Hypothalamus (tissue), 51 donors: ENCODE measurements around the gene HCN1.
A peak's percentile ranks its signal among the peaks of the same experiment; 100 is the strongest.

Experiments used
- DNase-seq, 51 donors: peaks; one replicate each; lab custom pipeline; 2025; lab: John Stamatoyannopoulos, UW

Gene HCN1

GRCh38 chr5:45696206-45696836 is at the start of gene HCN1:
Gene HCN1 (minus strand): TSS chr5:45696380.
- peak in 48 of 51 donors; percentile 11 to 85 (median 62) for DNase-seq

DNA sequence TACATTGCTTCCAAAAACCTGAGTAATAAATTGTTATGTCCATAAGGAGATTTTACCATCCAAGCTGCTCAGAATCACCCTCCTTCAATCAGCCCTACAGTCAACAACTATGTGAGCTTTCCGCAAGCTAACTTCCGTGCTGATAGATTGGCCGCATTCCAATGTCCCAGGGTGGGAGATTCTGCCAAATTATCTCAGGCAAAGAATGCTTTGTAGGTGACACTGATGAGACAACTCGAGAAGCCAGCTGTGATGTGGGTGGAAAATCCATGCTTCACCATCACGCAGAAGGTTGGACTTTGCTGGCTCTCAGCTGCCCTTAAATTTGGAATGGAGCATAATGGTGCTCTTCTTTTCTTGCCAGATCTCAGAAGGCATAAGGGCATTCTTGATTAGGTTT is 44.9 kb upstream of the HCN1 start:
- peak in 1 of 51 donors; percentile 15 for DNase-seq

- DNase-seq, result peak in 1 of 51 donors; percentile 17
Observed at GRCh38 chr5:45737153-45737552, 41.0 kb upstream of the HCN1 start.

DNA sequence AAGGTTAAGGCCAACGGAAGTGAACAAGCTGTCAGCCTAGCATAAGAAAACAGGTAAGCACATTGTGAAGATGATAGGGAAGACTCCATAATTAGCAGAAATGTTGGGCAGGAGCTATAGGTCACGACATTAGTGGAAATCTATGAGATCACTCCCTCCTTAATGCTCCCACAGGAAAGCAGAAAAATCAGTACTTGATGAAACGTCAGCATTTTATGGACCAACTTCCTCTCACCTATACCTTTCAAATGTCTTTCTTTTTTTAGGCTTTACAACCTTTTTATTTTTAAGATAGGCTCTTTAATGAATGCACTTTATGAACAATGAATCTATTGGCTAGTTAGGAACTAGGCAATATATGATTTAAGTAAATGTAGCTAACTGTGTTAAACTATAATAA is 29.4 kb upstream of the HCN1 start:
- no peak for DNase-seq

- no peak for DNase-seq
Observed at GRCh38 chr5:45697201-45697600, 1.0 kb upstream of the HCN1 start.

GRCh38 chr5:45695804-45696156 is 400 bp downstream of the HCN1 start:
- peak in 2 of 51 donors; percentile 8 to 11 for DNase-seq

- DNase-seq, result peak in 18 of 51 donors; percentile 0 to 58 (median 12)
Observed at GRCh38 chr5:45694971-45695803, 993 bp downstream of the HCN1 start.

DNA sequence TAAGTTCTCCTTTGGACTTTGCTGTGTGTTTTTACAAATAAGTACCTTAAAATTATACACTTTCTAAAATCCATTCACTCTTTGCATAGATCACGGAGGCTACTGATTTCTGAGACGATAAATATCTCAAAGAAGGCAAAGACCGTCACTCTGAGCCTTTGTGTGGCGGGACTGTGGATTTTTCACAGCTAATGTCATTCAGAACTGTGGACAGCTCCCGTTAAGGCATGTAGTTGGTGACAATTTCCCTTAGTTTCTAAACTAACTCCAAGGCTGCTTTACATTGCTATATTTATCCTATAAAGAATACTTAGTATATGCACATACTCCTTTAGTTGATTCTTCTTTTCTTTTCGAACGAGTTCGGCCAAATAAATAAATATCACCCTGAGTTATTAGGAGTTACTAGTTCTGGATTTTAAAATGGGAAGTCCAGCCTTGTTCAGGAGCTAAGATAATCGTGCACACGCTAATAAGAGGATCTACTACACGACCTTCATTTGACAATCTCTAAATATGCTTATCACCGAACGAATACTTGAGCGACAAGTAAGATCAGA is 1.8 kb downstream of the HCN1 start:
- DNase-seq, result peak in 1 of 51 donors; percentile 13

DNA sequence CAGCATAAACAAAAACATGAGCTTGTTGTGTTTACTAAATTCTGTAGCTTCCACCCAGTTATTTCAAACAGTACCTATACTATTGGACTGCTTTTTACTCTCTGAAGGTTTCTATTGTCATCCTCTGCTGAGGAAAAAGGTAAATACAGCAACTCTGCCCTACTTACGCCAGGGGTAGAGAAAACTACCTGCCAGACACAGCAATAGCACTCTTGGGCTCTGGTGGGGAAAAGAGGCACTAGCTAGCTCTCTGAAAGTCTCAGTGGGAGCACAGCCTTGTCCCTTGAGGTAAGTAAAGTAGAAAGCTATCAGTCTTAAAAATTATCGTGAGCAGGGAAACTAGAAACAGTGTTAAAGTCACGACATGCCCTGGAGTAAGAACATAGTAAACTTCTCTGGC is 3.7 kb downstream of the HCN1 start:
- no peak for DNase-seq

DNA sequence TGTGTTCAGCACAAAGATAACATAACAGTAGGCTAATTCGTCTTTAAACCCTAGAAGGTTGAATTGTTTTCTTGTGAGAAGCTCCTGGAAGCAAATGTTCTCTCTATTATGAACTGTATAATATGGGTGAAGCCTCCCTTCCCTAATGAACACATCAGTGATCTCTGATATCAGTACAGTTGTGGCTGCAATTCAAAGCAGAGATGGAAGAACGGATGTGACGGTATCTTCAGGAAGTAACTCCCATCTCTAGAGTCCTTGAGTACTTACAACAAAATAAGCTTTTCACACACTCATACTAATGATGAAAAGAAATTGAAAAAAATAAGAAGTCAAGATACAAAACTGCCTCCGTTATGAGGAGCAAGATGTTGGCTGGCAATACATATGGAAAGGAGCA is 4.5 kb downstream of the HCN1 start:
- no peak for DNase-seq

DNA sequence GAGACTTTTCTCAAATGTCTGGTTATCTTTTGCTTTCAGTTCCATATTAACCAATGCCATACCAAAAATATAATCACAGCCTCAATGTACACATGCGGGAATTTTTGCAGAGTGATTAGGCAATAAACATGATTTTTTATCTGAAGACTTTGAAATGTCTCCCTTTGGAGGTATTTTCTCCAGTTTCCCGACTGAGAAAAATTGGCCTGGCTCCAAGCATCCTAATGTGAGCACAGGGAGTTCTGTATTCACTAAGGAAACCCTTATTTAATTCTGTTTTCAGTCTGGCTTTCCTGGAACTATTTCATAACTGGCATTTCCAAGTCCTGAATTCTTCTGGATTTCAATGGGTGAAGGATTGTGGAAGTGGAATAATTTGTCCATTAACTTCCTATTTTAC is 8.5 kb downstream of the HCN1 start:
- peak in 1 of 51 donors; percentile 1 for DNase-seq

DNA sequence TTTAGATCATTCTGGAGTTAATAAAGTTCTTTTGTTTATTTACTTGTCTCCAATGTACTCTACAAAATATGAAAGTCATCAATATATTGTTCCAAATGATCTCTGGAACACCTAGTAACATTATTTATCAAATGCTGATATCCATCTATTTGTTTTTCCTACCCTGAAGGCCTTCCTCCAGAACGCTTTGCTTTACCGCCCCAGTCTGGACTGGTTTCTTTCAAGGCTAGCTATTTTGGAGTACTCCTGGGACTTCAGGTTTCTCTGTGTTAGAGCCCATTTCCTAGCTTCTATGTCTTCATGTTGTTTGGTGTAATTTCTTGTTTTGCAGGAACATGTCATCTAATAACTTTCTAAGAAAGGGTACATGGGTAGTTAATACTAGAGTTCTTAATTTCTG is 9.6 kb downstream of the HCN1 start:
- no peak for DNase-seq

DNA sequence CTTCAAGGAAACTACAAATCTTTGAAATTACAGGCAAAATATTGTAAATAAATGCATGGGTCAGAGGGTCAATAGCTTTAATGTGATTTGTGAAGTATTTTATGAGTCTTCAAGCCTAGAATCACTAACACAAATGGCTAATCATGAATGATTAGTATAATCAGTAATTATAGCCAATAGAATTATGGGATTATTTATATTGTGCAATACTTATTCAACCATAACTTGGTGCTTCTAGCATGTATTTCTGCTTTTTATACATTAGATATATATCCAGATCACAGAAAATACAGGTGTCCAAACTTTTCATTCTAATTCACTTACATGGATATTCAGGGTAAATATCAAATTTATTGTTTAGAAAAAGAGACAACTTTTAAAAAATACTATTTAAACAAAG is 12.1 kb downstream of the HCN1 start:
- no peak for DNase-seq

DNA sequence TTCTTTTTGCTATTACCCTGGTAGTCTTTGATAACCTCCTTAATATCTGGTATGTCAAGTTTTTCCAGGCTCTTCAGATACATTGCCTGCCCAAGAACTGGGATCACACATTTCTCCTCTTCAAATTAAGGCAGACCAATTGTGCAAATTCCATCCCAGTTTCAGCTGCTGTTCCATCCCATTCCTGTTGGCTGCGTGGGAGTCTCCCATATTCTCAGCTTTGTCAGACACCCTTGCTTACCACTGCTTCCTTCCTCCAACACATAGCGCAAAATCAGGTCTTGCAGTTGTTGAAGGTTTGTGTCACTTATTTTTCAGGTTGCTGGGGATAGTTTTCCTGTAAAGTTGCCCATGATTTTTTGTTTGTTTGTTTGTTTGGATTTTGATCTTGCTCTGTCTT is 15.2 kb downstream of the HCN1 start:
- DNase-seq, result no peak

DNA sequence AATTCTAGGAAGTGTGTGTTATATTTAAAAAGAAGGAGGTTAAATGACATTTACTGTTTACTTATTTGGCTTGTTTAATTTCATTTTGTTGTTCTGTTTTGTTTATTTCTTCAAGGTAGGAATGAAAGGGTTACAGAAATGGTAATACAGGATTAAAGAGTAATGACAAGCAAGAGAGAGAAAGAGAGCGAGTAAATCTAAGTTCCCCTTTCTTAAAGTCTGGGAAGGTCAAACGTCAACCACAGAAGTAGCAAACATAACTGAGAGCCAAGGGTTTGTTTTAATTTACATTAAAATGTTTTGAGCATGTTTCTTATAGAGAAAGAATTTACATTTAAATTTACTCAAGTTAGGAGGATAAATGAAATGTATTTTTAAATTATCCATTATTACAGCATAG is 18.7 kb downstream of the HCN1 start:
- no peak for DNase-seq

DNA sequence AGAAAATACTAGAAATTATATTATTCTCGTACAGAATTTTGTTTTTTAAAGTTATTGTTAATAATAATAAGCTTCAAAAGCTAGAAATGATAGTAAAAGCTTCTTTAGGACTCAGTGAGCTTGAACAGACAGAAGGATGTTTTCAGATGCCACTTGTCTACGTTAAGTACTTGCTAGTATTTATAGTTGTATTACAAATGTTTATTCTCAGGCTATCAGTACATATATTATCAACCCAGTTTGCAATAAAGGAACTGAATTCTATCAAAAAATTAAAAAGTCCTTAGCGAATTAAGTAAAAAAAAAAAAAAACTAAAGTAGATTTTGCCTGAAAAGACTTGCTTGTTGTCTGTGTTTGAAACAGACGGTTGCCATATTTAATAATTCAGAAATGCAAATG is 23.9 kb downstream of the HCN1 start:
- no peak for DNase-seq

DNA sequence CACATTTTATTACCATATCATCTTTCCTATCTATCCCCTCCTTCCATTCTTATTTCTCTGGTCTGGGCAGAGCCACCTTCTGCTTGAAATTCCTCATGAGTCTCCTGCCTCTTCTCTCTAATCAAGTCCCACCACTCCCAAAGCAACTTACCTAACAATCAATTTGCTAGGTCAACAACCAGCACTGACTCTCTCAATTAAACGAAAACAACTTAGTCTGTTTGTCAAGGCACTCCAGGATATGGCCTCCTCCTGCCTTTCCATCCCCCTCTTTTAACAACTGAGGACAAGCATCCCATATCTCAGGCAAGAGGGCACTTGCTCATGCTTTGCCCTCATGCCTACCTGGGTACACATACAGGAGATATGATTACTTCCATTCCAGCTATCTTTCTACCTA is 47.4 kb downstream of the HCN1 start:
- DNase-seq, result no peak

GRCh38 chr5:45643056-45643455 is 53.1 kb downstream of the HCN1 start:
- DNase-seq, result no peak

- DNase-seq, result no peak
Observed at GRCh38 chr5:45642370-45642769, 53.8 kb downstream of the HCN1 start.

- no peak for DNase-seq
Observed at GRCh38 chr5:45639040-45639439, 57.1 kb downstream of the HCN1 start.

DNA sequence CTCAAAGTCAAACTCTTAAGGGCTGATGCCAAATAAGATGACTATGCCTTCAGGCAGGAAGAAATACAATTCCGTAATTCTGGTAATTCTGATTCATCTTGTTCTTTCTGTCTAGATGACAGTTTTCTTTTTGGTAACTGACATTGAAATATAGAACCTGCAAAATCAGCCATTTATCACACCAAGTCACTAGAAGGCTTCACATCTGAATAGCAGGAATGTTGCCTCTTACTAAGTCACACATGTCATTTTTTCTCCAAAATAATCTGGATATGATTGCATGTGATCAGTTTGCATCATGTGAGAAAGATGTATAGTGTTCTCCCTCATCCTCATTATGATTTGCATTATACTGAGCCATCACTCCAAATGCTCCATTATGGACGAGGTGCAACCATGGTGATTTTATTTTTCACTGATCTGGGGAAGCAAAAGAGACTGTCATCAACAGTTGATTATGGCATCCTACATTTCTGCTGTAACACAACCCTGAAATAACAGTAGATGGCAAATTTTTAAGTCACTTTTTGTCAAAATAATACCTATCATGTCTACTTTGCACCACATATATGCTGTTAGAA is 69.0 kb downstream of the HCN1 start:
- DNase-seq, result no peak

DNA sequence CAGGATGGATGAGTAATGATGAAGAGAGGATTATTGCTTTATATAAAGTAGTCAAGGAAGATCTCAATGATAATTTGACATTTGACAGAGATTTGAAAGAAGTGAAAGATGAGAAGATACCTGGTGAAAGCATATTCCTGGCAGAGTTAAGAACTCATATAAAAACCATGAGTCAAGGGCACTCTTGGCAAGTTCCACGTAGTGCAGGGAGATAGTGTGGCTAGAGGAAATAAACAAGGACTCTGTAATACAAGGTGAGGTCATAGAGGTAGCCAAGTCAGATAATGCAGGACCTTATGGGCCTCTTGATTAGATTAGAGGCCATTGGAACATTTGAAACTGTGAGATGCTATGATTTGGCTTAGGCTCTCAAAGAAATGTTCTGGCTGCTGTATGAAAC is 72.3 kb downstream of the HCN1 start:
- DNase-seq, result no peak
